Measurements from ENCODE around the gene HIC1. TPM values are rescaled to one million over a fixed set of nuclear protein-coding genes. Genes with fewer than 3 reads are reported as not detected.

Gene HIC1, protein sequence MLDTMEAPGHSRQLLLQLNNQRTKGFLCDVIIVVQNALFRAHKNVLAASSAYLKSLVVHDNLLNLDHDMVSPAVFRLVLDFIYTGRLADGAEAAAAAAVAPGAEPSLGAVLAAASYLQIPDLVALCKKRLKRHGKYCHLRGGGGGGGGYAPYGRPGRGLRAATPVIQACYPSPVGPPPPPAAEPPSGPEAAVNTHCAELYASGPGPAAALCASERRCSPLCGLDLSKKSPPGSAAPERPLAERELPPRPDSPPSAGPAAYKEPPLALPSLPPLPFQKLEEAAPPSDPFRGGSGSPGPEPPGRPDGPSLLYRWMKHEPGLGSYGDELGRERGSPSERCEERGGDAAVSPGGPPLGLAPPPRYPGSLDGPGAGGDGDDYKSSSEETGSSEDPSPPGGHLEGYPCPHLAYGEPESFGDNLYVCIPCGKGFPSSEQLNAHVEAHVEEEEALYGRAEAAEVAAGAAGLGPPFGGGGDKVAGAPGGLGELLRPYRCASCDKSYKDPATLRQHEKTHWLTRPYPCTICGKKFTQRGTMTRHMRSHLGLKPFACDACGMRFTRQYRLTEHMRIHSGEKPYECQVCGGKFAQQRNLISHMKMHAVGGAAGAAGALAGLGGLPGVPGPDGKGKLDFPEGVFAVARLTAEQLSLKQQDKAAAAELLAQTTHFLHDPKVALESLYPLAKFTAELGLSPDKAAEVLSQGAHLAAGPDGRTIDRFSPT
- 32.2 and 32.5 TPM in 2 replicates for total RNA-seq

DNA sequence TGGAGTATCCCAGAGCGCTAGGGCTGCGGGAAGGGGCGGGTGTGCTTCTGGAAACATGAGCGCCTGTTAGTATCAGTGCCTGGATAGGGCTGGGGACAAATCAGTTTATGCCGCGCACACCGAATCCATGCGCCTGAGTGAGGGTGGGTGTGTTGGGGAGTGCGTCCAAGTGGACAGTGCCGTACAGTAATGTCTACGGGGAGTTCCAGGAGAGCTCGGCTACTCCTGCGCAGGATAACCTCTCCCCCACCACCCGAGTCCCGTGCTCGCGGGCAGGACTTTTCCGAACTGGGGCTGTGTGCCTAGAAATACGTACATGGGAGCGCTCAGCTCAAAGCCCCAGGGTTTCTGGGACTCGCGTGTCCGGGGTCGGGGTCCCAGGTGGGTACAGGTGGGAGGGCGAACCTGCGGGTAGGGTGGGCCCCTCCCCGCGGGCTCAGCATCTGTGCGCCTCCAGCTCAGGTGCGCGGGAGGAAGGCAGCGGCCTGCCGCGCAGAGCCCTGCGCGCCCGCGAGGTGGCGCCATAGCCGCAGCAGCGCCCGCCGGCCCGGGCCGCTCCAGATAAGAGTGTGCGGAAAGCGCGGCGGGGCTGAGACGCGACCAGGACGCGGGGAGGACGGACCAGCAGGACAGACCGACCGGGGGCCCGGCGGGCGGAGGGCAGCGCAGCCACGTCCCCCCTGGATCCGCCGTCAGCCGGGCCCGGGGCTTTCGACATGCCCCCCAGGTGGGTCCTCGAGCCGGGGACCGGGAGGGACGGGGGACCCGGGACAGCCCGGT lies at the start of gene HIC1:
Gene HIC1, plus strand, starts transcription at position 592 of the 780 bp plus-strand sequence. CDS start 1,588 bp downstream, outside the sequence.

DNA sequence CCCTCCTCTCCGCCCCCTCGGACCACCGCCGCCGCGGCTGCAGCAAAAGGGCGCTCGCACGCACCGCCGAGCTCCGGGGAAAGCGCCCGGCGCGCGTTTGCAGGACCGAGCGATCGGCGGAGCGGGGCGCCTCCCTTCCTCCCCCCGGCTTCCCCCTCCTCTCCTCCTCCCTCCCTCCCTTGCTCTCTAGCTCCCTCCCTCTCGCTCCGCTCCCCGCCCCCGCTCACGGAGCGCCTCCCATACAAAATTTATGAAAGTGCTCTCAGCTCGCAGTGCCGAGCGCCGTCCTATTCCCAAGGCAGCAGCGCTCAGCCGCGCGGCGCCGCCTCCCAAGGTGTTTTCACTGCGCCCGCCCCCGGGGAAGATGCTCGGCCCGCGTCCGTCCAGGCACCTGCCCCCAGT lies 29.7 kb upstream of the HIC1 start, which contains the start of gene RTN4RL1:
Gene RTN4RL1, minus strand, starts transcription at position 115 of the 402 bp plus-strand sequence. CDS start 469 bp downstream, outside the sequence.

DNA sequence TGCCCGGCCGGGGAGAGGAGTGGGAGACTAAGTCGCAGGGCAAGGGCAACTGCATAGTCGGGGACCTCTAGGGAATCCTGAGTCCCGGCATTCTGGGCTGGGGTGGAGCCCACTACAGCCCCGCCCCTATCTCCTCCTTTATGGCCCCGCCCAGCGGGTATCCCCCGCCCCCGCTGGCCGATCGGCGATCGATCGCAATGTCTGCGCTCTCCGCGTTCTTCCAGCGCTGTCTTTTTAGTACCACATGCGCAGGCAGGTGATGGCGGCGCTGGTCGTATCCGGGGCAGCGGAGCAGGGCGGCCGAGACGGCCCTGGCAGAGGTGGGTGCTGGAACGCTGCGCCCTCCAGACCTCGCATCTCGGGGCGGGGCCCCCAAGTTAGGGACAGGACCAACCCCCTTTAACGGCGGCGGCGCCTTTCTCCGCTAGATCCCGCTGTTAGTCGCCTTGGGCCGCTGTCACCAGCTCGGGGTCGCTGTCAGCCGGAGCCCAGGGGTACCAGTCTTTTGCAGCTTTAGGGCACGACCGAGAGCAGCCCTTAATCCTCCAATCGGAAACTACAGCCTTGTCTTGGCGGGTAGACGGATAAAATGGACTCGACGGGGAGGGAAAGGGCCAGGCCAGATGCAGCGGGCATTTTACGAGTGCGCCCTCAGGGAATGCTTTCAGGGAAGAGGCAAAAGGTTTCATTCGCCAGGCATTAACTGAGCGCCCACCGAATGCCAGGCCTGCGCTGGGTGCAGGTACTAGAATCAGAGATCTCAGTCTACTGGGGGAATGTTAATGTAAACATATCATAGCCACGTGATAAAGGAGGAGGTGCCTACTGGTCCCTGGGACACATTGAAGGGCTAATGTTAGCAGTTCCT lies 24.8 kb upstream of the HIC1 start, which contains the start of gene DPH1:
Gene DPH1, plus strand, starts transcription at position 243 of the 868 bp plus-strand sequence. Its CDS starts 17 bp downstream, at position 260.

DNA sequence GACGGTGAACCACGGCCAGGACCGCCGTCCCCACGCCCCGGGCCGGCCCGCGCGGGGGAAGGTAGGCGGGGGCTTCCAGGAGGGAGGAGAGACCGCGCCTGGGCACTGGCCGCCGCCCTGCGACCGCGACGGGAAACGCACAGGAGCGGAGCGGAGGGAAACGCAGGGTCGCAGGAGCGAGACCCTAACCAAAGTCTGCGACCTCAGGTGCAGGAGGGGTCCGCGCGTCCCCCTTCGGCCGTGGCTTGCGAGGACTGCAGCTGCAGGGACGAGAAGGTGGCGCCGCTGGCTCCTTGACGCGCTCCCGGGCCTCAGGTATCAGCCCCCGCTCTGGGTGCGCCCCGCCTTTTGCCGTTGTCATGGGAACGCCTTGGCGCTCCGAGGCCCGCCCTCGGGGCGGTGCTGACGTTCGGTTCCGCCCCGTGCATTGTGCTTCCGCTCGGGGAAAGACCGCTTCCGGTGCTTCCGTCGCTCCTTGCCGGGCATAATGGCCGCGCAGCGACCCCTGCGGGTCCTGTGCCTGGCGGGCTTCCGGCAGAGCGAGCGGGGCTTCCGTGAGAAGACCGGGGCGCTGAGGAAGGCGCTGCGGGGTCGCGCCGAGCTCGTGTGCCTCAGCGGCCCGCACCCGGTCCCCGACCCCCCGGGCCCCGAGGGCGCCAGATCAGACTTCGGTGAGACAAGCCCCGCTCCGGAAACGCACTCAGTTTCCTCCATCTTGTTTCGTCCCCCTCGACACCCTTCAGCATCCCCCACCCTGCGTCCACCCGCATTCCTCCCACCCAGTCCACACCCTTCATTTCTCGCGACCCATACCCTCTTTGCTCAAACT lies 13.1 kb upstream of the HIC1 start, which contains the start of gene OVCA2:
Gene OVCA2, plus strand, starts transcription at position 462 of the 829 bp plus-strand sequence. Its CDS starts 26 bp downstream, at position 488.

Other genes with a start within 250 kb of the HIC1 start
- 6.3 and 8.7 TPM in 2 replicates for gene SMYD4, start 225.2 kb upstream of the HIC1 start, total RNA-seq
- gene RPA1, start 225.1 kb upstream of the HIC1 start, total RNA-seq, result 27.3 and 36.9 TPM in 2 replicates
- gene RTN4RL1, start 29.8 kb upstream of the HIC1 start, total RNA-seq, result 0.43 and 0.47 TPM in 2 replicates
- gene DPH1, start 24.9 kb upstream of the HIC1 start, total RNA-seq, result 25.5 and 30.3 TPM in 2 replicates
- 17.1 and 27.3 TPM in 2 replicates for gene OVCA2, start 13.1 kb upstream of the HIC1 start, total RNA-seq
- gene SMG6, start 248.7 kb downstream of the HIC1 start, total RNA-seq, result 32.0 and 33.2 TPM in 2 replicates
- gene SRR, start 248.8 kb downstream of the HIC1 start, total RNA-seq, result 18.0 and 18.7 TPM in 2 replicates